K562 treated with DMSO at 1 percent for 12 hours (cell line): ENCODE data around the gene SSX3. TPM values are rescaled to one million over a fixed set of nuclear protein-coding genes. Genes with fewer than 3 reads are reported as not detected.

ENCODE experiments used
- total RNA-seq: library from RNA; unstranded; fragments of 300-600 nt; gene quantifications from 2 replicates; pipeline ENCODE4 v1.2.3, GENCODE V29; 2022; ENCODE audit not compliant: insufficient read depth

The SSX3 gene, protein sequence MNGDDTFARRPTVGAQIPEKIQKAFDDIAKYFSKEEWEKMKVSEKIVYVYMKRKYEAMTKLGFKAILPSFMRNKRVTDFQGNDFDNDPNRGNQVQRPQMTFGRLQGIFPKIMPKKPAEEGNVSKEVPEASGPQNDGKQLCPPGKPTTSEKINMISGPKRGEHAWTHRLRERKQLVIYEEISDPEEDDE
- total RNA-seq, result 38.7 and 53.8 TPM in 2 replicates

DNA sequence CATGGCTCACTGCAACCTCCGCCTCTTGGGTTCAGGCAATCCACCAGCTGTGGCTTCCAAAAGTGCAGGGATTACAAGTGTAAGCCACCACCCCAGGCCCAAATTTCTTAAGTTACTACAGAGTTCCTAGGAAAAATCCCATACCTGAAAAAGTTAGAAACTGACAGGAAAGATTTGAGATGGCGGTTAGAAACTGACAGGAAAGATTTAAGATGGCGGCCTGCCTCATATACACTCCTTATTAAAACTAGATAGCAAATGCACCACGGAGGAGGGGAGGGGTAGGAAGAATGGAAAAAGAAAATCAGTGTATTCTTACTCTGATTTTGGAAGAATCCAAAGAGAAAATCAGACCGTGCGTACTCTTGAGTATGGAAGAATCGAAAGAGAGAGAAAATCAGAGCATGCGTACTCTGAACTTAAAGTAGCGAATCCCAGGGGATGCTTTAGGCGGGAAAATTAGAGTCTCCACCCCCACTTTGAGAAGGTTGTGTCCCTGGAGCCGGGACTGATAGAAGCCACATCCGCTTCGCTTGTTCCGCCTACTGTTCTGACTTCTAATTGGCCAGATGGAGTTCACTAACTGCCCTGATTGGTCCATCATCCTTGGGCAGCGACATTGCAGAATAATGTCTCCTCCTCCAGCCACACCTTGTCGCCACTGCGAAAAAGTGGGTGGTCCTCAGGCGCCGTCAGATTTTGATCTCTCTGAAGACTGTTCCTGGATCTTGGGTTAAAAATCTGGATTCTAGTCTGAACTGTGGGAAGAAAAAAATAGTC lies at the start of gene SSX3:
SSX3 (minus strand) TSS at position 389 of the 780 bp plus-strand sequence. CDS start 1,454 bp downstream, outside the sequence.

DNA sequence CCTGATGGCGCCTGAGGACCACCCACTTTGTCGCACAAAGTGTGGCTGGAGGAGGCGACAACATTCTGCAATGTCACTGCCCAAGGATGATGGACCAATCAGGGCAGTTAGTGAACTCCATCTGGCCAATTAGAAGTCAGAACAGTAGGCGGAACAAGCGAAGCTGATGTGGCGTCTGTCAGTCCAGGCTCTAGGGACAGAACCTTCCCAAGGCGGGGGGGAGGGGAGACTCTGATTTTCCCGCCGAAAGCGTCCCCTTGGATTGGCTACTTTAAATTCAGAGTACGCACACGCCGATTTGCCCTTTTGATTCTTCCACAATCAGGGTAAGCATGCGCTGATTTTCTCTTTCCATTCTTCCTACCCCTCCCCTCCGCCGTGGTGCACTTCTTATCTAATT lies 26.7 kb upstream of the SSX3 start, which contains the start of gene SSX4:
SSX4 (plus strand) TSS at position 301 of the 400 bp plus-strand sequence. CDS start 515 bp downstream, outside the sequence.

Other genes starting within 250 kb of the SSX3 start
- gene SPACA5B, start 226.1 kb downstream of the SSX3 start, total RNA-seq, result not detected in 2 replicates
- gene SSX5, start 159.9 kb downstream of the SSX3 start, total RNA-seq, result 0.80 and 0.82 TPM in 2 replicates
- gene SSX1, start 101.3 kb downstream of the SSX3 start, total RNA-seq, result 69.0 and 130 TPM in 2 replicates
- 11.9 TPM in 1 of 2 replicates, not detected in the other for gene SSX4, start 26.8 kb upstream of the SSX3 start, total RNA-seq
- 11.9 and 31.6 TPM in 2 replicates for gene SSX4B, start 55.3 kb upstream of the SSX3 start, total RNA-seq
- 22.5 and 26.1 TPM in 2 replicates for gene SLC38A5, start 113.6 kb upstream of the SSX3 start, total RNA-seq
- gene FTSJ1, start 119.5 kb upstream of the SSX3 start, total RNA-seq, result 45.8 and 46.9 TPM in 2 replicates
- 7.9 and 8.0 TPM in 2 replicates for gene PORCN, start 152.3 kb upstream of the SSX3 start, total RNA-seq
- 202 and 265 TPM in 2 replicates for gene EBP, start 165.1 kb upstream of the SSX3 start, total RNA-seq
- 5.4 and 10.4 TPM in 2 replicates for gene TBC1D25, start 183.0 kb upstream of the SSX3 start, total RNA-seq
- 63.3 and 112 TPM in 2 replicates for gene RBM3, start 217.8 kb upstream of the SSX3 start, total RNA-seq
- 63.2 and 89.3 TPM in 2 replicates for gene WDR13, start 240.8 kb upstream of the SSX3 start, total RNA-seq